IPS-11a (cell line): ENCODE data around the gene VSIG10L2.

Experiments
- H3K4me3 ChIP-seq: one replicate; pipeline ENCODE4 v1.5.1; 2013; ENCODE audit warnings: low read depth, low read length, control low read depth

VSIG10L2 gene

DNA sequence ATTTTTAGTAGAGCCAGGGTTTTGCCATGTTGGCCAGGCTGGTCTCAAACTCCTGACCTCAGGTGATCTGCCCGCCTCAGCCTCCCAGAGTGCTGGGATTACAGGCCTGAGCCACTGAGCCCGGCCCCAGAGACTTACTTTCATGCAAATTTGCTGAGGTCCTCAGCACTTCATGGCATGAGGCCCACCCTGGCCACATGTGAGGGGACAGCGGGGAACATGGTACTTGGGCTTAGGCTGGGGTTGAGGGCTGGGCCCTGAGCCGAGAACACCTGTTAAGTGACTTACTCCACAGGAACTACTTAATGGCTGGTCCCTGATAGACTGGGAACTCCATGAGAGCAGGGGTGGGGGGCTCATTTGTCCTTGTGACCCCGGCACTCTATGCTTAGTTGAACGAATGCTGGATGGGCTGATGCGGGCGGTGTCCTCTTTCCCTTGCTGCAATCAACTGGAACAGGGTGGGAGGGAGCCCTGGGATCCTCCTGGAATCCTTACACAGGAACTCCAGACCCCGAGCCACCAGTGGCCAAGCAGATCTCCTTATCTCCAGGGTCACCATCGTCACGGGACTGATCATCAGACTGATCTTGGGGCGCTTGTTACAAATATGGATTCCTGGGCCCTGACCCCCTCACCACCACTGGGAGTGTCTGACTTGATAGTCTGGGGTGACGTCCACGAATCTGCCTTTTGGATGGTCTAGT is 1.0 kb downstream of the VSIG10L2 start:
- H3K4me3 ChIP-seq: no peak overlapping the region

DNA sequence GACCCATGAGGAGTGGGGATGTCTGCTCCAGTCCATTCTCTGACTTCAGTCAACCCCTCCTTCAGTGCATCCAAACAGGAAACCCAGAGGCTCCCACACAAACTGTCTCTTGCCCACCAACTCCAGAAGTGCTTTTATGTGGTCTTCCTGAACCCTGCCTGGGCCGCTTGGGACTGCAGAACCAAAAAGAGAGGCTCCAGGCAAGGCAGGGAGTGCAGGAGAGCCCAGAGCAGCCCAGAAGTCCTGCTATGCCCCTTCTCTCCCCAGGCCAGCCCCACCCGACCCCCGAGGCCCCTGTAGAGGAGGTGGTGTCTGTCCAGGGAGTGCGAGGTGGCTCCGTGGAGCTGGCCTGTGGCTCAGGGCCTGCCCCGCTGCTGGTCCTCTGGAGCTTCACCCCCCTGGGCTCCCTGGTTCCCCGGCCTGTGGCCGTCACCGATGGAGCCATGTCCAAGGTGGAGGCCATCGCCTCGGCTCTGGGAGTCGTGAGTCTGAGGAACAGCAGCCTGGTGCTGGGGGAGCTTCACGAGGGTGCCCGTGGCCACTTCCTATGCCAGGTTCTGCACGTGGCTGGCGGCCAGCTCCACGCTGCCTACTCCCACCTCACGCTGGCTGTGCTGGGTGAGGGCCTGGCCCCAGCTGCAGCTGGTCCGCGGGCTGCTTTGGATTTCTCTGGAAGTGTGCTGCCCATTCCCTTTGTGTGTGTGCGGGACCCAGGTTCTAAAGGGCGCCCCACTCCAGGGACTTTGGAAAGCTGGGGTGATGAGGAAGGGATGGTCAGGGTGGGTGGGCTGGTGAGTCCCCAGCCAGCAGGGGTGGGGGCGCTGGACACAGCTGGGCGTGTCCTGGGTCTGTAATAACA is 1.8 kb downstream of the VSIG10L2 start:
- H3K4me3 ChIP-seq: no peak overlapping the region

DNA sequence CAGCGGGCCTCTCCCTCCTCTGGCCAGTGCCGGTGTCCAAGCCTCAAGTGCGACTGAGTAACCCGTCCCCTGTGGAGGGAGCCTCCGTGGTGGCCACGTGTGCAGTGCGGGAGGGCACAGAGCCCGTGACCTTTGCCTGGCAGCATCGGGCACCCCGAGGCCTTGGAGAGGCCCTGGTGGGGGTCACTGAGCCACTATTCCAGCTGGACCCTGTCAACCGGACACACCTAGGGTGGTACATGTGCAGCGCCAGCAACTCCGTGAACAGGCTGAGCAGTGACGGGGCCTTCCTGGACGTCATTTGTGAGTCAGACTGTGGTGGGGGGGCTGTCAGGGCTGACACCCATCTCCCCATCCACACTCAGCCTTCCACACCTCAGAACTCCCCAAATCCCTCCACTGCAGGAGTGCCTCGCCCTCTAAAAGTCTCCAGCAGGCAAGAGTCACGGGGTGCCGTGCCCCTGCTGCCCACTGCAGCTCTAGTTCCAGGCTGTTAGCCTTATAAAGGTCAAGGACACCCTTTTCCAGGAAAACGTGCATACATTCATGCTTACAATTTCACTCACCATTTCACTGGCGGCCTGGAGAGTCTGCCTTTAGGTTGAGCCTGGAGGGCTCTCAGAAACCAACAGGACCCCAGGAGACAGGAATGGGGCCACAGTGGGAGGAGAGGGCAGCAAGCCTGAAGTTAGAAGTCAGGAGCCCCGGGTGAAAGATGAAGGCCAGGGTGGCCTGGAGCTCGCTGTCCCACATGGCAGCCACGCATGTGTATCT is 2.6 kb downstream of the VSIG10L2 start:
- H3K4me3 ChIP-seq: no peak overlapping the region

DNA sequence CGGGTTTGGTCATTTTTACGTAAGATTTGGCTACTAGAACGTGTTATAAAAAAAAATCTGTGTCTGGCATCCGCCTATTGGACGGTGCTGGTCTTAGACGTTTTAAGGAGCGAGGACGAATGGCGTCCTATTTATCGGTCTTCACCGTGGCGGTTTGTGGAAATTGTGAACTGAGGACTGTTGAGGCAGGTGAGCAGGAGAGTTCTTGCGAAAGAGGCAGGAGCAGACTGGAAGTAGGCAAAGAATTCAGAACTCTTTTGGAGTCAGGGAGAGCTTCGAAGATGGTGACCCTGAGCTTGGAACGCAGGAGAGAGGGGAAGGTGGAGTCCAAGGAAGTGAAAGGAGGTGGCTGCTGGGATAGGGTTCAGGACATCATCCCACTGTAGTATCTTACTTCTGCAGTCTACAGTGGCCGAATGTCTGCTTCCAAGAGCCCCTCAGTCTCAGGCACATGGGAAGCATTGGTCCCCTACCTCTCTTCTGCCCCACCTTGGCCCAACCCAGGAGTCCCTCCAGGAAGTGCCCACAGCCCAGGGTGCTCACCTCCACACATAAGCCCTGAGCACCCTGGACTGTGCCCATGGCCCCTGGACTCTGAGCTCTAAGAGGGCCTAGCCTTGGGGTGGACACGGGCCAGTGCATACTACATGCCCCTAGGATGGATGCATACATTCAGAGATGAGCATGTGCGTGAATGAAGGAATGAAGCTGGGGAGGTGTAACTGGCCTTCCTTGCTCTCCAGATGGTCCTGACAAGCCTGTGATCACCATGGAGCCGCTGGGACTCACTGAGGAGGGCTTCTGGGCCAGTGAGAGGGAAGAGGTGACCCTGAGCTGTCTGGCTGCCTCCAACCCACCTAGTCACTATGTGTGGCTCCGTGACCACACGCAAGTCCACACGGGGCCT is 3.7 kb downstream of the VSIG10L2 start:
- H3K4me3 ChIP-seq: no peak overlapping the region

DNA sequence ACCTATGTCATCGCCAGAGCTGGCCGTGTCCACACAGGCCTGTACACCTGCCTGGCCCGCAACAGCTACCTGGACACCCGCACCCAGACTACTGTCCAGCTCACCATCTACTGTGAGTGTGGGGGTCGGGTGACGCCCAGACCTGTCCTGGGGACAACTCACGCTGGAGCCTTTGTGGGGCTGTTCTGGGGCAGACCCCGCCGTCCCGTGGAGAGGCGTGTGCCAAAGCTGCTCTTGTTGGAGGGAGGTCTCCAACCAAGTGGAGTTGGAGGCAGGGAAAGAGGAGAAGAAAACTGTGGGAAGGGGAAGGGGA is 4.3 kb downstream of the VSIG10L2 start:
- H3K4me3 ChIP-seq: no peak overlapping the region

DNA sequence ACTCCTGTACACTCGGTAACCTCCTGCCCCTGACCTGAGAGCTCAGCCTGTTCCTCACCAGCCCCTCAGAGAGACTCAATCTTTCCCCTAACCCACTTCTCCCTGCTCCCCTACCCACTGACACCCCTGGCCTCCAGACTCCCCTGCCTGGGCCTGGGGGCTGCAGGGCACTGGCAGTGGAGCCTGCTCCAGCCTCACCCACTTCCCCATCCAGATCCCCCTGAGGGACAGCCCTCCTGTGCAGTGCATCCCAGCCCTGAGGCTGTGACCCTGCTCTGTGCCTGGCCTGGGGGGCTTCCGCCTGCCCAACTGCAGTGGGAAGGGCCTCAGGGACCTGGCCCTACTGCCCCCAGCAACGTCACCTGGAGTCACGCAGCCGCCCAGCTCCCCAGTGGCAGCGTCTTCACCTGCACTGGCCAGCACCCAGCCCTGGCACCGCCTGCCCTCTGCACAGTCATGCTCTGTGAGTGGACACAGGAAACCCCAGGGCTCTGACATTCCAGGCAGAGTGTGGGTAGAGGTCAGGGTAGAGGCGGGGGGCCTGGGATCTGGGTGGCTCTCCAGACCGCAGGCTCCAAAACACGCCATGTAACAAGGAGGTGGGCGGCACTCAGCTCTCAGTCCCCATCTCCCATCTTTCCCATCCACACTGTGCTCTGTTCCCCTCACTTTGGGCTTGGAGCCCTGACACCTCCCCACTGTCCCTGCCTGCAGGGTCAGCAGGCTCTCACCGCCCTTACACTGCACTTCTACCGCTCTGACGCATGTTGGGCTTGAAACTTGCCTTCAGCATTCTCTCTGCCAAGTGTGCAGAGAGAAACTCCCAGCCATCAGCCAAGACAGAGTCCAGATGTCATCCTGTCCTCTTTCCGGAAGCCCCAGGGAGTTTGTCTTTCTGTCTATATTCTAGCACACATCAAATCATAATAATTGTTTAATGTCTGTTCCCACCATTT is 5.1 kb downstream of the VSIG10L2 start:
- no peak overlapping the region for H3K4me3 ChIP-seq

DNA sequence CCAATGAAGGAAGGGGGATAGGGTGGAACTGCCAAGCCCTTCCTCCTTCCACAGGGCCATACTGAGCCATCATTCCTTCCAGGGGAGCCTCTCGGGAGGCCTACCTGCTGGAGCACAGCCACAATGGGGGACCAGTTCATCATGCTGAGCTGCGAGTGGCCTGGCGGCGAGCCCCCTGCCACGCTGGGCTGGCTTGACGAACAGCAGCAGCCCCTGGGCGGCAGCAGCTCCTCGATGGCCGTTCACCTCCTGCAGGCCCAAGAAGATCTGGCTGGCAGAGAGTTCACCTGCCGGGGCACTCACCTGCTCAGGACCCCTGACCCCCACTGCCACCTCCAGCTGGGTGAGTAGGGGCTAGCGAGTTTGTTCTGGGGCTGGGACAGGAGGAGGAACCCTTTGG is 5.9 kb downstream of the VSIG10L2 start:
- no peak overlapping the region for H3K4me3 ChIP-seq

DNA sequence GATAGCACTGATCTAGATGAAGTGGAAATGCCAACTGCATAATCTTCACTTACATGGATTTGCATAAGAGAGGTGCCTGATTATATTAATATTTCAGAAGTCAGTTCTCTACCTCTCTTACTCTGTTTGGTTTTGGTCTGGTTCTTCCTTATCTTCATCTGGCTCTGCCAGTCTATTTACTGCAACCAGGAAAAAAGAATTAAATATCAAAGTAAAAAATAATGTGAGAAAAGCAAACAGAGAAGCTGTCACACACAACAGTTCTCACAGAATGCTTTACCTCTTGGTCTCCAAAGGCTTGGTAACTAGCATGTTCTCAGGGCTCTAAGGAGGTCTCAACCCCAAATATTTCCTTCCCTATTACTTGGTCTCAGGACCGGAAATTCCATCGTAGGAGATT is 6.7 kb downstream of the VSIG10L2 start:
- H3K4me3 ChIP-seq: no peak overlapping the region

DNA sequence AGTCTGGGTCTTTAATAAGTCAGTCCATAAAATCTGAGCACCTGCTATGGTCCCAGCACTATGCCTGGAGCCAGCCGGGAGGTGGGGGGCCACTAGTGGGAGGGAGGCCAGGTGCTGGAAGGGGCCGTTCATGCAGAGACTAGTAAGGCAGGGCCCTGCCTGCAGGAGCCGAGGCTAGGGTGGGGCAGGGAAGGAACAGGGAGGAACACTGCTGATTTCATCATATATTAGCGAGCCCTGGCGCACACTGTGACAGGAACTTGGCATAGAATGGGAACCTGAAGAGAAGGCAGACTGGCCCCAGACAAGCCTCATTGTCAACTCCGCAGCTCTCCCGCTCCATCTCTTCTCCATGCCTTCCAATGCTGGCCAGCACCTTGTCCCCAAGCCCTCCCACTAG is 7.1 kb downstream of the VSIG10L2 start:
- H3K4me3 ChIP-seq: no peak overlapping the region

DNA sequence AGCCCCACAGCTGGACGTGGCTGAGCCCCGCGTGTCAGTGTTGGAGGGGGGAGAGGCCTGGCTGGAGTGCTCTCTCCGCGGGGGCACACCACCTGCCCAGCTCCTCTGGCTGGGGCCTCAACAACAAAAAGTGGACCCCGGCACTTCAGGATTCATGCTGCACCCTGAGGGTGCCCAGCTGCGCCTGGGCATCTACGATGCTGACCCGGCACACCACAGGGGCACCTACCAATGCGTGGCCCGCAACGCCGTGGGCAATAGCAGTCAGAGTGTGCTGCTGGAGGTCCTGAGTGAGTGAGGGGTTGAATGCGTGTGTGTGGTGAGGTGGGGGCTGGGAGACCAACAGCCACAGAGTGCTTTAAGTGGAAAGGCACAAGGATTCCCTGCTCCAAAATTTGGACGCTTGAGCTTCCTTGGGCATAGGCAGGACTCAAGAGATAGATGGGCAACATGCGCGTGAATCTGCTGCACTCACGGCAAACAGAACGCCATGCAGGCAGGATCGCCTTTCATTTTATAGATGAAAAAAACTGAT is 7.6 kb downstream of the VSIG10L2 start:
- H3K4me3 ChIP-seq: no peak overlapping the region

DNA sequence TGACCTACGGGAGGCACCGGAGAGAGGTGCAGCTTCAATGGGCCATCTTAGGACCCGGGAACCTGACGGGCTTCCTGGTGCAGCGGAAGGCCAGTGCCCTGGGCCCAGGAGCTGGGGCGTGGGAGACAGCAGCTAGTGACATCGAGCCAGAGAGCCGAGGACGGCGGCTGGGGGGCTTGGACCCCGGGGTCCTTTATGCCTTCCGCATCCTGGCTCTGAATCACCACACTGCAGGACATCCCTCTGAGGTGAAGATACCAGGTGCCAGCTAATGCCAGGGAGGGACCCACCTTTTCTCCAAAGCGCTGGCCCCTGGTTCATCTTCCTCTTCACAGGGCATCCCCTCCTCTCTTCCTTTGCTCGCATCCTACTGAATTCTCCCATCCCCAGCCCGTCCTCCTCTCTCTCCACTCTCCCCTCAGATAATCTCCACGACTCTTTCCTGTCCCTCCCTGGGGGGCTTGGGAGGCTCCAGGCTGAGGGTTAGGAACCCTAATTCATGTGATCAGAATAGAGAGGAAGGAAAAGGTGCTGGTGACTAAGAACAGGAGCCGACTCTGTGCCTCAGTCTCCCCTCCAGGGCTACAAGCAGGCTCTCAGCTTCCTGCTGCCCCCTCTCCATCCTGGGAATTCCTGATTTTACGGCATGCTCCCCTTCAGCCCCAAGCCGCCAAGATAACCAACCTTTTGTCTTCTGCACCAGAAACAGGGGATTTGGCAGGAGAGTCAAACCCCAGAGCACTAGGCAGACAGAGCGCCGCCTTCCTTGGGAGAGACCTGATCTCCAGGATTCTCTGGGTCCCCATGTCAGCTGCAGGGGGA is 8.5 kb downstream of the VSIG10L2 start:
- H3K4me3 ChIP-seq: no peak overlapping the region

DNA sequence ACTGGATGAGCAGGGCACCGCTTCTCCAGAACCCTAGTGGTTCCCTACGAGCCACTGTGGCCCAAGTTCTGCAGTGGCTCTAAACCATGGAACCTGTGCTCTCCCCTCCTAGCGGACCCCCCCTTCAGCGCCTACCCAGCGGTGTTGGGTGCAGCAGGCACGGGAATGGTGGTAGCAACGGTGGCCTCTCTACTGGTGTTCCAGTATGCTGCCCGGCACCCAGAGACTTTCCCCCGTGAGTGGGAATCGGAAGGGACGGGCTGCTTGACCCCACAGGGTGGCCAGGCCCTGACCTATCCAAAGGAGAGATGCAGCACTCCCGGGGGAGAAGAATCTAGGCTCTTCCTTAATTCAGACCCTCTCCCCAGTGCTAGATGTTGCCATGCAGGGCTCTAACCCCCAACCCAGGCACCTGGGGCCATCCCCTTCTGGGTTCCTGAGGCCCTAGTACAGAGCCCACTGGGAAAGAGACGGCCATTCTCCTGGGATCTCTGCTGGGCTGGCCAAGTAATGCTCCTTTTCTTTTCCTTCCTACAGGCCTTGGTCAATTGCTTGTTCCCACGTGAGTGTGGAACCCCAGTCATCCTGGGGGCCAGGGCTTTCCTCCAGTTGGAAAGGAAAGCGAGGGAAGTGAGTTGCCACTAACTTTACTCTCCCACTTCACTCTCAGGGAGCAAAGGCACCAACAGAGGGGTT is 9.2 kb downstream of the VSIG10L2 start:
- H3K4me3 ChIP-seq: no peak overlapping the region

DNA sequence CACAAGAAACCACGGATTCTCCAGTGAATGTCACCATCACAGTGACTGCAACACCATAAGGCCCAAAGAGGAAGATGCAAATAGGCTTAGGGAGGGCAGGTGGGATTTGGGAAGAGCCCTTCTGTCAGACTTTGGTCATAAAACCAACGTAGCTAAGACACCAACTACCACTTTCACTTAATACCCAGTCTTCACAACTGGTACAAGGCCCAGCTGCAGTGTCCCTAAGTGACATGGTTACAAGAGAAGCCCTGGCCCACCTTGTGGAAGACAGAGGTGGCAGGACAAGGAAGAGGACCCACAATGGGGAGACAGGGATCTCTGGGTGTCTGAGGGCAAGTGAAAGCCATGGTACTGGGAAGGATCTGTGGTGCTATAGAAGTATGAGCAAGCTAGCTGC is 10.0 kb downstream of the VSIG10L2 start:
- no peak overlapping the region for H3K4me3 ChIP-seq

DNA sequence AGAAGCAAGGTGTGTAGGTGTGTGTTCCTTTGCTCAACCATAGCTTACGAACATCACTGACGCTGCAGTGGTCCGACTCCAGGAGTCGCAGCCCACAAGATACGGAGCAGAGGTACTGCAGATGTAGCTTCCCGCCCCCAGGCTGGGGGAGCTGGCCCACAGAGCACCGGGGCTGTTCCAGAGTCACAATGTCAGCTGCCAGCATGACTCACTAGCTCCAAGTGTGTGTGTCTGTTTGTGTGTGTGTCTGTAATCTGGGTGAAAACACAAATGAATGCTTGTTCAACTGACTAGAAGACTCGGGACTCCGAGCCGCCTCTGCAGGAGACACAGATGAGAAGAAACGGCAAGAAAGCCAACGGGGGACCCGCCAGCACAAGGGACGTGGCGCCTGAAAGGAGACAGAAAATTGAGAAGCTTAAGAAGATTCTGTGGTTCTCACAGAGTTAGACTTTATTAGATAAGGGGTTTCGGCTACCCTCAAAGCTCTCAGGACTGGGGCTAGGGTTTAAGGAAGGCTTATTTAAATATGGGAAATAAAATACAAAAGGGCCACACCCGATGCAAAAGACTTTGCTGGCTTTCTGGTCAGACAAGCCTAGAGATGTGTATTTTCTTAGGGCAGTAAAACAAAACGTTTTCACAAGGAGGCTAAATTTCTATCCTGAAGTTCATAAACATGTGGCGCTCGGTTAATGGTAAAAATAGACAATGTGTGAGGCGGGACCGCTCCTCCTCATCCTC is 10.7 kb downstream of the VSIG10L2 start:
- H3K4me3 ChIP-seq: no peak overlapping the region

DNA sequence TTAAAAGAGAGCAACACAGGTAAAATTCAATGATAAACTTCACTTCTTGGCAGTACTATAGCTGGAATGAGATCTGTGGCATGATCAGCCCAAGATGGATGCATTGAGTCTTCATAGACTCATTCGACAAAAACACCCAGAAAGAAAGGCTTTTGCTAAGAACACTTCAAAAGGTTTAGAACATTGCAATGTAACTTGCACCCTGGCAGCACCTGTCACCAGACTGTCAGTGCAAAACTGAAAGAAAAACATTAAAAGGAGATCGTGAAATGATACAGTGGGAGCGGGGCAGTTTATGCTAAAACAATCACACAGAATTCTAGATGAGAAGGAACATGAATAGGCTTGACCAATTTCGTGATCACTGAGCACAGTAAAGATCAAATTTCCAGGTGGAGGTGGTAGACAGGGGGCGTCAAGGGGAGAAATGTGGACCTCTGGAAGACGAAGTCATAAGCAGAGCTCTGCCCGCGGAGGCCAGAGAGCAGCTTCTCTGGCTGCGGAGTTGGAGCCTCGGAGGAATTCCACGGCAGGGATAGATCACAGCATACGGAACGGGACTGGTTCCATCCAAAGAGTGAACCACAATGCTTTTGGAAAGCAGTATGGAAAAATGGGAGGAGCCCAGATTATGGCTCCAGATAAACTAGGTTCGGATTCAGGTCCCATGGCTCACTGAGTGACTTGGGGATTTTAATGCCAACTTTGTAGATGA is 11.9 kb downstream of the VSIG10L2 start:
- no peak overlapping the region for H3K4me3 ChIP-seq

DNA sequence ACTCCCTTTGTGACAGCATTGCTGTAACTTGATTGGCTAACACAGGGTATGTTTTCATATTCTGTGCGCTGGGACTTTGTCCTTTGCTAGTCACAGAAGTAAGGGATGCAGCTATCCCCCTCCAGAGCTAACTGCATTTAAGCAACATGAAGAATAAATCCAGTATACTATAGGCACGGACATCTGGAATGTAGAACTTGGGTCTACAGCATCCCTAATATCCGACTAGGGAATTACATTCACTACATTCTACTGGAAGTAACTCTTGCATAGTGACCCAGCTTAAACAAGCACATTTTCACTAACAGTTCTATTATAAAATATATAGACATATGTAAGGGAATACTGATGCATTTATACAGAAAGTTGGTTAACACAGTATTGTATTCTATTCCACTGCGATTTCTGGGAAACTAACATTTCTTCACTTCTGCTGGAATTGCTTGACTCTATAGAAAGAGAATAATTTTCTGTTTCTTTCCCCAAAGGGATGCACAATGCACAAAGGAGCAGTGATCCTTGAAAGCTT is 13.1 kb downstream of the VSIG10L2 start:
- H3K4me3 ChIP-seq: no peak overlapping the region
